ENCODE results near the gene ARFGEF3. TPM values are rescaled to one million over a fixed set of nuclear protein-coding genes. Genes with fewer than 3 reads are reported as not detected.

Gene ARFGEF3
- total RNA-seq, 4 donors from 2014 or later, result 6.7 to 17.1 (median 13.2) TPM

GRCh38 chr6:138230759-138231380 lies 69.1 kb downstream of the ARFGEF3 start:
- WGBS, 2 donors (ENCODE audit: low coverage in 1 of 2), result 53 to 66% methylated on average over 2 to 3 of the region's 3 CpGs
- DNase-seq, result no peak
- H3K4me1 ChIP-seq, result peaks cover 0 to 20% (median 17%) of the 10 kb centered on the region in 4 donors
- no peak overlapping the region for H3K4me3 ChIP-seq
- no peaks in the 10 kb centered on the region for H3K27me3 ChIP-seq
- H3K36me3 ChIP-seq, result no peaks in the 10 kb centered on the region
- intact Hi-C loops (cut with DNase I; ENCODE audit: low total_unique reads) (no loop called here), in situ Hi-C loops (cut with MboI; ENCODE audit: low pct_ligation_motif_present in 1 of 4, low pct_unique_long_range_greater_than_20kb in 1 of 4, low sequenced_read_pairs in 3 of 4) (no loop called here)
- TF ChIP-seq EP300 (IDR thresholded peaks at IDR 0.05; ENCODE audit: low read depth) (no peak), POLR2A (IDR thresholded peaks at IDR 0.05) (no peak), POLR2AphosphoS5 (IDR thresholded peaks at IDR 0.05) (no peak)
- TF ChIP-seq, protein P1, sequence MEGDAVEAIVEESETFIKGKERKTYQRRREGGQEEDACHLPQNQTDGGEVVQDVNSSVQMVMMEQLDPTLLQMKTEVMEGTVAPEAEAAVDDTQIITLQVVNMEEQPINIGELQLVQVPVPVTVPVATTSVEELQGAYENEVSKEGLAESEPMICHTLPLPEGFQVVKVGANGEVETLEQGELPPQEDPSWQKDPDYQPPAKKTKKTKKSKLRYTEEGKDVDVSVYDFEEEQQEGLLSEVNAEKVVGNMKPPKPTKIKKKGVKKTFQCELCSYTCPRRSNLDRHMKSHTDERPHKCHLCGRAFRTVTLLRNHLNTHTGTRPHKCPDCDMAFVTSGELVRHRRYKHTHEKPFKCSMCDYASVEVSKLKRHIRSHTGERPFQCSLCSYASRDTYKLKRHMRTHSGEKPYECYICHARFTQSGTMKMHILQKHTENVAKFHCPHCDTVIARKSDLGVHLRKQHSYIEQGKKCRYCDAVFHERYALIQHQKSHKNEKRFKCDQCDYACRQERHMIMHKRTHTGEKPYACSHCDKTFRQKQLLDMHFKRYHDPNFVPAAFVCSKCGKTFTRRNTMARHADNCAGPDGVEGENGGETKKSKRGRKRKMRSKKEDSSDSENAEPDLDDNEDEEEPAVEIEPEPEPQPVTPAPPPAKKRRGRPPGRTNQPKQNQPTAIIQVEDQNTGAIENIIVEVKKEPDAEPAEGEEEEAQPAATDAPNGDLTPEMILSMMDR (IDR thresholded peaks at IDR 0.05), result no peak
- no peaks in the 10 kb centered on the region for H3K9me3 ChIP-seq
- H3K27ac ChIP-seq, result peak overlapping the region in 3 of 4 donors; percentile 49 to 74 (median 53)

DNA sequence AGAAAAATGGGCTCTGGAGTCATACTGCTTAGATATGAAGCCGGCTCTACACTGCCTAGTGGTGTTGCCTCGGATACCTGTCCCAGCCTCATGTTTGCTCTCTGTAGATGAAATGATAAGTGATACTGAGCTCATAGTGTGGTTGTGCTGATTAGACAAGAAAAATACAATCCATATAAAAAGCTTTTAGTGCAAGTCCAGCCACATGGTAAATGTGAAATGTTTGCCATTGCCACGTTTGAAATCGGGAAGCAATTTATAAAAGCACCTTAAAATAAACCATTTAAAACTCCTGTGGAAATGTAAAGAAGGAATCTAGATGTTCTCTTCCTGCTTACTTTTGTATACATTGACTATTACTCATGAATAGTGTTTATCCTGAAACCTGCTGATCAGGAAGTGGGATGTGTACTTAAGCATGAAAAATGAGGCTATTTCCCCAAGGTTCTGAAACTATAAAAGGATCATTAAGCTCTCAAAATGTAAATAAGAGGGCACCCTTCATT lies 69.7 kb downstream of the ARFGEF3 start:
- H3K4me1 ChIP-seq, result peaks cover 0 to 18% (median 14%) of the 10 kb centered on the region in 4 donors

DNA sequence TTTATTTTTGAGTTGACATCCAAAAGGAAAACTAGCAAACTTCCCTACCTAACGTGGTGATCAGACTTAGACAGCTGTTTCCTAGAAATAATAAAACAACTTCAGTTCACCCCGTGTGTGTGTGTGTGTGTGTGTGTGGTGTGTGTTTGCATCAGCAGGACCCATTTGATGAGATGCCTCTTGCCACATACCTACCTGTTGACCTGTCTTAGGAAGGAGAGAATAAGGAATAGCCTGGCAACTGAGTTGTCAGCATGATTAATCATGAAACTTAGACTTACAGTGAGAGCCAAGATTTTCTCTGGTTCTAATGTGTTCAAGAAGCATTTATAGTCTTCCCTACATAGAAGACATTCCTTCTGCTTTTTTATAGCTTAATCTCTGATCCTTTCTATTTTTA lies 72.6 kb downstream of the ARFGEF3 start:
- no peaks in the 10 kb centered on the region for H3K9me3 ChIP-seq
- peaks cover 0 to 8% (median 6%) of the 10 kb centered on the region in 4 donors for H3K4me1 ChIP-seq
- in situ Hi-C loops (cut with MboI; ENCODE audit: low pct_ligation_motif_present in 1 of 4, low pct_unique_long_range_greater_than_20kb in 1 of 4, low sequenced_read_pairs in 3 of 4), result no loop called here
- TF ChIP-seq, protein P1 (IDR thresholded peaks at IDR 0.05), result no peak
- TF ChIP-seq POLR2A (IDR thresholded peaks at IDR 0.05) (no peak), EP300 (IDR thresholded peaks at IDR 0.05; ENCODE audit: low read depth) (no peak), POLR2AphosphoS5 (IDR thresholded peaks at IDR 0.05) (no peak)
- no peaks in the 10 kb centered on the region for H3K27me3 ChIP-seq
- peaks cover 0 to 4% (median 0%) of the 10 kb centered on the region in 4 donors for H3K36me3 ChIP-seq
- no peak overlapping the region for H3K4me3 ChIP-seq
- no peak for DNase-seq
- intact Hi-C loops (cut with DNase I; ENCODE audit: low total_unique reads), result no loop called here
- 41 to 61% methylated on average over 2 of the region's 2 CpGs for WGBS, 2 donors (ENCODE audit: low coverage in 1 of 2)
- H3K27ac ChIP-seq, result no peak overlapping the region

More for the DNA sequence above, 69.7 kb downstream of the ARFGEF3 start:
- no peak overlapping the region for H3K4me3 ChIP-seq
- peak overlapping the region in 3 of 4 donors; percentile 49 to 74 (median 53) for H3K27ac ChIP-seq
- no peaks in the 10 kb centered on the region for H3K27me3 ChIP-seq
- TF ChIP-seq POLR2AphosphoS5 (IDR thresholded peaks at IDR 0.05), result no peak
- no peak for TF ChIP-seq POLR2A (IDR thresholded peaks at IDR 0.05)
- TF ChIP-seq, protein P1 (IDR thresholded peaks at IDR 0.05), result no peak
- TF ChIP-seq EP300 (IDR thresholded peaks at IDR 0.05; ENCODE audit: low read depth), result no peak
- WGBS, 2 donors (ENCODE audit: low coverage in 1 of 2), result 31 to 45% methylated on average over 4 of the region's 4 CpGs
- intact Hi-C loops (cut with DNase I; ENCODE audit: low total_unique reads) (no loop called here), in situ Hi-C loops (cut with MboI; ENCODE audit: low pct_ligation_motif_present in 1 of 4, low pct_unique_long_range_greater_than_20kb in 1 of 4, low sequenced_read_pairs in 3 of 4) (no loop called here)
- DNase-seq, result no peak
- H3K9me3 ChIP-seq, result no peaks in the 10 kb centered on the region
- H3K36me3 ChIP-seq, result no peaks in the 10 kb centered on the region

GRCh38 chr6:138235205-138235604 lies 73.5 kb downstream of the ARFGEF3 start:
- intact Hi-C loops (cut with DNase I; ENCODE audit: low total_unique reads), result no loop called here
- Histone ChIP-seq H3K4me3 (no peak overlapping the region), H3K27me3 (no peaks in the 10 kb centered on the region), H3K36me3 (peaks cover 0 to 4% (median 0%) of the 10 kb centered on the region in 4 donors), H3K9me3 (no peaks in the 10 kb centered on the region), H3K4me1 (peaks cover 0 to 8% (median 6%) of the 10 kb centered on the region in 4 donors), H3K27ac (no peak overlapping the region)
- no peak for DNase-seq
- in situ Hi-C loops (cut with MboI; ENCODE audit: low pct_ligation_motif_present in 1 of 4, low pct_unique_long_range_greater_than_20kb in 1 of 4, low sequenced_read_pairs in 3 of 4), result no loop called here
- TF ChIP-seq, protein P1 (IDR thresholded peaks at IDR 0.05), result no peak
- TF ChIP-seq EP300 (IDR thresholded peaks at IDR 0.05; ENCODE audit: low read depth) (no peak), POLR2AphosphoS5 (IDR thresholded peaks at IDR 0.05) (no peak), POLR2A (IDR thresholded peaks at IDR 0.05) (no peak)
- WGBS, 2 donors (ENCODE audit: low coverage in 1 of 2), result 81 to 83% methylated on average over 1 of the region's 1 CpG
